GM20431 (cell line): ENCODE results near the gene TRIM54.
"Not testable (repeated sequence)": the region's sequence is repeated elsewhere in the genome, so short reads cannot be mapped to it uniquely, and the experiment has no call there.

Experiments used
- in situ Hi-C: fragments of 300-500 bp; cut with MseI, MboI; formaldehyde crosslinking; loops from one replicate; pipeline ENCODE4 v1.15.0; 2020; ENCODE audit warnings: low sequenced_read_pairs; ENCODE audit not compliant: unreplicated experiment

TRIM54 gene

DNA sequence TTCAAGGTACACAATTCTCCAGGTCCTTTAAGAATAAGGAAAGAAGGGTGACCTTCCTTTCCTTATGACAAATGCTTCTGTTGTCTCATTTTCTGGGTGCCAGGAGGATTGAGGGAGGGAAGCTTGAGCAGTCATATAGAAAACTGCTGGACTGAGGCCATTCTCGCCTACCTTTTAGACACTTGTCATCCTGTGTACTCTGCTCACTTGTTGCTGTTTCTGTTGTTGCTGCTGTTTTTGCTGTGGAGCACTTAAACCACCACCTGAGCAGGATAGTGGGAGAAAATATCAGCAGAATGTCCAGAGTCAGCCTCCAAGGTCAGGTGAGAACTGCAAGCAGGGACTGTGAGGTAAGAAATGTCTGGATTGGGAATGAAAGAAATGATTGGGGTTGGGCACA, 4.2 kb upstream of the TRIM54 start:
- in situ Hi-C loops, result loop anchor here (25.0 kb wide), 2 partner anchors 316 to 441 kb away; partner anchors contain the start of genes DPYSL5 and MAPRE3

DNA sequence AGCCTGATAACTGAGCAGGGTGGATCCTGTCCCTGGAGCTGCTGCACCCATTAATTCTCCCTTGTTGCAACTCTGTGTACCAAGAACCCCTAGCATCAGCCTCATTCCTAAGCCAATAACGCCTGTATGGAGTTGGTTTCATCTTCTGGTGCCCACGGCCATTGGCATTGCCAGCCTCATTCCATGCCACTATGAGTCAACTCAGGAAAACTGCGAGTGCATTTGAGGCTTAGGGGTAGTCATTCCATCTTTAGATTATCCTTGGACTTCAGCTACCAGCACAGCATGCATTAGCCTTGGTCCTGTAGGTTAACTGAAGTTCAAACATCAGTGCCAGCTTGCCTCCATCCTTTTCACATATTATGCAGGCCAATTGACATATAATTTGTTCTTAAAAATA, 1.4 kb upstream of the TRIM54 start:
- in situ Hi-C loops, result loop anchor here (10.0 to 25.0 kb wide), 3 partner anchors 186 to 444 kb away; partner anchors contain the start of genes DPYSL5 and MAPRE3

DNA sequence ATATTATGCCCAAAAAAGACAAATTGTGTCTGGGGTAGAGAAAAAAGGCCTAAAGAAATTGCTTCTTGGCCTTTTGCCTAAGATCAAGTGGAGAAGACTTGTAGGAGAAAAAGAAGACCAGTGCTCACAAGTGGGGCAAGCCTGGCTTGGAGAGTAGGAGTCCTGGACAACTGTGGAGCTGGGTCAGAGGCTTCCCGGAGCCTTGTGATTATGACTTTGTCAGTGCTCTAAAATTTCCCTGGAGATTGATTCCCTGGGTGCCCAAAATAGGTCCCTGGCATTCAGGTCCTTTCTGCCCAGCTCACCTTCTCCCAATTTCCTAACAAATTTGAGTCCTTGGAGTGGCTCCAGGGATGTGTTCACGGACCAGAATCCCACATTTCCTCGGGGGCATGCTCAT, 787 bp upstream of the TRIM54 start:
- in situ Hi-C loops, result loop anchor here (10.0 to 25.0 kb wide), 3 partner anchors 187 to 444 kb away; partner anchors contain the start of genes DPYSL5 and MAPRE3

DNA sequence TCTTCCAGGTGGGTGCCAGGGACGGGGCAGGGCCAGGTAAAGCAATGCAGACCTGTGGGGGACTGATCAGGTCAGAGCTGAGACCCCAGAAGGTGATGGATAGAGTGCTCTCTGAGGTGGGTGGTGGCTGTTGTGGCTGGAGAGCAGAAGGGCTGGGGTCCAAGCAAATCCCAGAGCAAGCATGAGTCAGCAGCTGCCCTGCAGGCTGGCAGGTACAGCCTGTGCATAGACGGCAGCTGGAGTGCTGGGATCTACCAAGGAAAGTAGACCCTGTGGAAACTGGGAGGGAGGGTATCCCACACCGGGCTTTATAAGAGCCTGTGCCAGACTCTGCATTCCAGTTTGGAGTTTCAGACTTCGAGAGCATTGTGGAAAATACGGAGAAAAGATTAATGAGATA, 663 bp downstream of the TRIM54 start:
- in situ Hi-C loops, result loop anchor here (10.0 to 25.0 kb wide), 3 partner anchors 188 to 446 kb away; partner anchors contain the start of genes DPYSL5 and MAPRE3

DNA sequence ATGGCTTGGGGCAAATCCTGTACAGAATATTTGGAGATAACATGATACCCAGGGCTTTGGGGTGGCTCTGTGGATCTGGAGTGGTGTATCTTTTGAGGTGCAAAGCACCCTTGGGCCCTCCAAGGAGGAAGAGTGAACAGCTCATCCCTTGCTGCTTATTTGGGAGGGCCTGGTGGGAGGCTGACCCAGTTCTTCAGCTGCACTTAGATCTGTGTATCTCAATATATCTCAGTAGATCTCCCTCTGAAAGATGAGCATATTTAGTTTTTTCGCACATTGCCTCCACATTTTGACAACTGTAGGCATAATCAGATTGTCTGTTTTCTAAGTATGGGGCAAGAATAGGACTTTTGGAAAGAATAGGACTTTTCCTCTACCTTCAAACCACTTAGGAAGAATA, 2.8 kb downstream of the TRIM54 start:
- in situ Hi-C loops, result loop anchor here (10.0 to 25.0 kb wide), 3 partner anchors 190 to 448 kb away; partner anchors contain the start of genes DPYSL5 and MAPRE3

DNA sequence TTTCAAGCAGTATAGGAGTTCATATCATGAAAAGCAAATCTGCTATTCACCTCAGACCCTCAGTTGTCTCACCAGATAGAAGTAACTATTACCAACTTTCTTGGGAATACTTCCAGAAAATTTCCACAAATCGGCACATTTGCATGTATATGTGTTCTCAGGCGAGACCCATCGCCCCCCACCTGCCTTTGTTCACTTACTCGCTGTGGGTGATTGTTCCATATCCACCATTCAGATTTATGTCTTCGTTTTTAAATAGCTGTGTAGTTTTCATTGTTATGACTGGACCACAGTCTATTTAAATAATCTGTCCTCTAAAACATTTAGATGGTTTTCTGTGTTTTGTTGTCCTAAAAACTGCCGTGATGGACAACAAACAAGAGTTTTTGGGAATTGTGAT, 3.3 kb downstream of the TRIM54 start:
- in situ Hi-C loops, result loop anchor here (10.0 to 25.0 kb wide), 3 partner anchors 191 to 448 kb away; partner anchors contain the start of genes DPYSL5 and MAPRE3

DNA sequence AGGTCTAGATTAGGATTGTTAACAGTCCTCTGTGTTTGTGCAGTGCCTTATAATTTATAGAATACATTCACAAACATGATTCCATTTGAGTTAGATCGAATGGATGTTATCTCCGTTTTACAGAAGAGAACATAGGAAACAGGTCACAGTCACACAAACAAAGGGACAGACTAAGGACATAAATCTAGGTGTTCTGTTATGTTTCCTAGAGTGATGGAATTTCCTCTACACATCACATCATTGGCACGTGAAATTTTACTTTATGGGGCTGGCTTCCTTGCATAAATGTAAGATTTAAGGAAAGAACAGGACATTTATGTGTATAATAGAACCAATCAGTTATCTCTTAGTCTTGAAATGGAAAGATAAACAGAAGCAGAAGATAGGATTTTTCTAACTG, 6.4 kb downstream of the TRIM54 start:
- in situ Hi-C loops, result loop anchor here (10.0 to 25.0 kb wide), 3 partner anchors 194 to 451 kb away; partner anchors contain the start of genes DPYSL5 and MAPRE3

DNA sequence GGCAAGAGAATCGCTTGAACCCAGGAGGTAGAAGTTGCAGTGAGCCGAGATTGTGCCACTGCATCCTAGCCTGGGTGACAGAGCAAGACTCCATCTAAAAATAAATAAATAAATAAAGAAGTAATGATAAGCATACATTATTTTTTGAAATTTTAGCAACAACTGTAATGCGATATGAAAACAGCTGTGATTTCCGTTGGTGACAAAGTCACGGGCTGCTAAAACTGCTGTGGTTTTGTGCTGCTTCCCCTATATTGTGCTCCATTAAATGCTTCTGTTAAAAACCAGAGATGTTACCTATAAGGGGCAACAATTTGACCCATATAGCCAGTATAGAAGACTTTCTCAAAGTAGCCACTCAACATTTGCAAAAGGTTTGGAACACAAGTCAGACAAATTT, 8.3 kb downstream of the TRIM54 start:
- in situ Hi-C loops, result loop anchor here (25.0 kb wide), 2 partner anchors 328 to 453 kb away; partner anchors contain the start of genes DPYSL5 and MAPRE3

DNA sequence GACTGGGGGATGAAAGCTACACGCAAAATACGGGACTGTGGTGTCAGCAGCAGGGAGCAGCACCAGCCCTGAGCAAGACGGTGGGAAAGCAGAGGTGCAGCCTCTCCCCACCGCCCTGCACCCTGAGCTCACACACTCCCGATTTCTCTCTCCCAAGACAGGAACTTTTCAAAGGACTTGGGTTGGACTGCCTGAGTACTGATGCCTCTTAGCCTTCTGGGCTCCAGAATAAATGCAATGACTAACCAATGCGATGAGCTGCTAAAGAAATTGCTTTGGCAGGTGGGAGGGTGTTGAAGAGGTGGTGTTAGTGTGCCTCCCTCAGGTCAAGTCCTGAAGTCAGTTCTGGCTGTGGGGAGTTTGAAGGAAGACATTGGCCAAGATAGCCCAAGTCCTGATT, 9.6 kb downstream of the TRIM54 start:
- in situ Hi-C loops, result loop anchor here (25.0 kb wide), 2 partner anchors 330 to 455 kb away; partner anchors contain the start of genes DPYSL5 and MAPRE3

DNA sequence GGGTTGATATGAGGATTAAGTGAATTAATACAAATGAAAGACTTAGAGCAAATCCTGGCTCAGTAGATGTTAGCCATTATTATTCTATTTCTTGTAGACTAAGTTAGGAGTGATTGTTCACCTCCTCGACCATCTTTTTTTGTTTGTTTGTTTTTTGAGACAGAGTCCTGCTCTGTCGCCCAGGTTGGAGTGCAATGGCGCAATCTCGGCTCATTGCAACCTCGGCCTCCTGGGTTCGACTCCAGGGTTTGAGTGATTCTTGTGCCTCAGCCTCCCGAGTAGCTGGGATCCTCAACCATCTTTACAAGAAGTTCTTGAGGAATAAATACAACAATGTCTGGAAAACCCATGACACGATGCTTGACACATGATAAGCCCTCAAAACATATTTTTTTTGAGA, 12.7 kb downstream of the TRIM54 start:
- in situ Hi-C loops, result loop anchor here (25.0 kb wide), 2 partner anchors 333 to 458 kb away; partner anchors contain the start of genes DPYSL5 and MAPRE3

DNA sequence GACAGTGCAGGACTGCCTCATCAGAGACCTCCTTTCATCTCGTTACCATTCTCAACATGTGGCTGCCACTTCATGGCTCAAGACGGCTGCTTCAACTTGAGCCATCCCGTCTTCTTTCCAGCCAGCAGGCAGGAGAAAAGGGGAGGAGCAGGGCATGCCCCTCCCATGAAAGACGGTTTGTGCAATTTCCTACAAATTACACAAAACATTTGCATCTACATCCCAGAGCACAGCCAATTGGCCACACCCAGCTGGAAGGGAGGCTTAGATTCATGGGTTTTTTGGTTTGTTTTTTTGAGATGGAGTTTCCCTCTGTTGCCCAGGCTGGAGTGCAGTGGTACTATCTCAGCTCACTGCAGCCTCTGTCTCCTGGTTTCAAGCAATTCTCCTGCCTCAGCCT, 14.3 kb downstream of the TRIM54 start:
- in situ Hi-C loops, result loop anchor here (25.0 kb wide), 2 partner anchors 334 to 459 kb away; partner anchors contain the start of genes DPYSL5 and MAPRE3

DNA sequence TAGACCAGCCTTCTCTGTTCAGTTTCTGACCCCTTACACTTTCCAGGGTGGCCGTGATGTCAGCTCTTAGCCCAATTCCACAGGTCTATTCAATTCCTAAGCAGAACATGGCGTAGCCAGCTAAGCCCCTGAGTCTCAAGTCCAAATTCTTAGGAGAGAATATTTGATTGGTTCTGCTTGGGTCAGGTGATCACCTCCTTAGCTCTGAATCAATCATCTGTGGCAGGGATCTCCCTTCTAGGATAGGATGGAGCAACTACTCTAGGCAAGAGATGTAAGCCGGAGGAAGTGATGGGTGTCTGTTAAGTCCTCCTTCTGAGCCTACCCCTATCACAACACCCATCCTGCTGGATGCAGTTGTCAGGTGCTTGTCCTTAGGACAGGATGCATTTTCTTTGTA, 15.0 kb downstream of the TRIM54 start:
- in situ Hi-C loops, result loop anchor here (25.0 kb wide), 2 partner anchors 335 to 460 kb away; partner anchors contain the start of genes DPYSL5 and MAPRE3

DNA sequence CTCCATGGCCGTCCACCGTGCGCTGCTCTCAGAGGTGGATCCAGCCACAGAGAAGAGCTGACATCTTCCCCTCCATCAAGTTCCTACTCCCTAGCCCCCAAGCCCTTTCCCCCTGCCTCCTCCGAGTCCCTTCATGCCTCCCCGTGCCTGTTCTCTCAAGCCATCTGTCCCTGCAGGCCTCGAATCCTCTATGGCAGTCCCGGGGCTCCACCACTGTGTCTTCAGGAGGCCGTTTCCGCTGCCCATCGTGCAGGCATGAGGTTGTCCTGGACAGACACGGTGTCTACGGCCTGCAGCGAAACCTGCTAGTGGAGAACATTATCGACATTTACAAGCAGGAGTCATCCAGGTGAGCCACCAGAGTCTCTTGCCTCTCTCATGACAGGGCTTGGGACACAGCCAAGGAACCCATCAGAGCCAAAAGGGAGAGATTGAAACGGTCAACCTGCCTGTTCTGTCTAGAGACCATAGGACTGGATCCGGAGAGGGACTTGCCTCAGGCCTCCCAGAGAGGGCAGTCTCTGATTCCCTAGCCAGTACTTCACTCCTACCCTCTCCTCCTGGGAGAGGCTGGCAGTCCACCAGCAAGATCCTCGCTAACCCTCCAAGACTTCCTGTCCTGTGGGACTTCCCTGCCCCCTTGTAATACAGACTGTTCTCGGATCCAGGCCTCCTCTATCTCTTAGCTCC, 16.3 kb downstream of the TRIM54 start:
- in situ Hi-C loops, result loop anchor here (25.0 kb wide), 2 partner anchors 336 to 461 kb away; partner anchors contain the start of genes DPYSL5 and MAPRE3

DNA sequence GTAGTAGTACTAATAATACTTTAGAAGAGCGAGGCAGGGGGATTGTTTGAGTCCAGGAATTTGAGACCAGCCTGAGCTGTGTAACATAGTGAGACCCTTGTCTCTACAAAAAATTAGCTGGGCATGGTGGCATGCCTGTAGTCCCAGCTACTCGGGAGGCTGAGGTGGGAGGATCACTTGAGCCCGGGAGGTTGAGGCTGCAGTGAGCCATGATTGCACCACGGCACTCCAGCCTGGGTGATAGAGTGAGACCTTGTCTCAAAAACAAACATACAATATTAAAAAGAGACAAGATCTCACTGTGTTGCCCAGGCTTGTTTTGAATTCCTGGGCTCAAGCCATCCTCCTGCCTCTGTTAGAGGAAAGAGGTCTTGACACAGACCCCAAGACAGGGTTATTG, 18.4 kb downstream of the TRIM54 start:
- in situ Hi-C loops, result not testable (repeated sequence)

DNA sequence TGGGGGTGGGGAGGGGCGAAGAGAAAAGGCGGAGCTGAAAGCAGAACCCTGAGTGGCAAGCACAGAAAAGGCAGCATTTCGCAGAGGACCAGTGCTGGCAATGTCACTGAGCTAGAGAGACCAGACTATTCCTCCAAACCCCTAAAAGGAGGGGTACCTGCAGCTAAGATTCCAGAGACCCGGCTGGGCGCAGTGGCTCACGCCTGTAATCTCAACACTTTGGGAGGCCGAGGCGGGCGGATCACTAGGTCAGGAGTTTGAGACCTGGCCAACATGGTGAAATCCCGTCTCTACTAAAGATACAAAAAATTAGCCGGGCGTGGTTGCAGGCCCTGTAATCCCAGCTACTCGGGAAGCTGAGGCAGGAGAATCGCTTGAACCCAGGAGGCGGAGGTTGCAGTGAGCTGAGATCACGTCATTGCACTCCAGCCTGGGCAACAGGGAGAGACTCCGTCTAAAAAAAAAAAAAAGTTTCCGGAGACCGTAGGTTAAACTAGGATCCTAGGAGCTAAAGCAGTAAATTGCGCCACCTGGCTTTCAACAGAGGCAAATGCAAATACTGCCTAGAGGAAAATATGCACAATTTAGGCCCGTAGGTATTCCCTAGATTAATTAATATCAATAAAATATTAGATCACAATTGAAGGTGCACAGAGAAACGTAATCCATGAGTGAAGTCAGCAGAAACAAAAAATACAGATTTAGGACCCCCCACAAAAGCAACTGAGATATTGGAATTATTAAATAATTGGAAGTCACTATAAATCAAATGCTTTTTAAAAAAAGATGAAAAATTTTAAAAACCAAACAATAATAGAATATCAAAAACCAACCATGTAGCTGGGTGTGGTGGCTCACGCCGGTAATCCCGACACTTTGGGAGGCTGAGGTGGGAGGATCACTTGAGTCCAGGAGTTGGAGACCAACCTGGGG, 21.1 kb downstream of the TRIM54 start:
- in situ Hi-C loops, result no loop called here

DNA sequence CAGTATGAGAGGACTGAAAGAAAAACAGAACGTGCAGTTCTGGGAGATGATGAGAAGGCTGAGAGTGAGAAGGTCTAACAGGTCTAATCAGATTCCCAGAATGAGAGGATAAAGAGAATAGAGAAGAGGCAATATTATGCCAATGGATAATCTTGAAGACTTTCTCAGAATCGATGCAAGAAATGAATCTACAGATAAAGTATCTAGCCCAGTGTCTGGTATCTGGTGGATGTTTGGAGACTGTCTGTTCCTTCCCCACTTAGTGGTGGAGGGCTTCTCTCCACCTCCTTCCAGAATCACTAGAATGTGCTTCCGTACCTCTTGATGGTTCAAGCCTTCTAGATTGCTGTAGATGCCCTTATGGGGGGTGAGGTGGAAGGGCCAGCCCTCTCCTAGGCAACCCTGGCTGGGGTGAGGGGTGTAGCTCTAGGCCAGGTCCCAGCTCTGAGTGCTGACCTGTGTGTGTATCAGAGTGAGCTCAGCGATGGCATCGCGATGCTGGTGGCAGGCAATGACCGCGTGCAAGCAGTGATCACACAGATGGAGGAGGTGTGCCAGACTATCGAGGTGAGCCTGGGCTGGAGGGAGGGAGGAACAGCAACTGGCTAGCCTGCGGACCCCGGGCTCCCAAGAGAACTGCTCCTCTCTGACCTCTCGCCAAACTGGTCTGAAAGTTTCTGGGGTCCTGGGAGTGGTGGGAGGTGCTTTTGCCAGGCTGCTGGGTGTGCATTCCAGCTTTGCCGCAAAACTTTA, 22.4 kb downstream of the TRIM54 start:
- in situ Hi-C loops, result no loop called here

DNA sequence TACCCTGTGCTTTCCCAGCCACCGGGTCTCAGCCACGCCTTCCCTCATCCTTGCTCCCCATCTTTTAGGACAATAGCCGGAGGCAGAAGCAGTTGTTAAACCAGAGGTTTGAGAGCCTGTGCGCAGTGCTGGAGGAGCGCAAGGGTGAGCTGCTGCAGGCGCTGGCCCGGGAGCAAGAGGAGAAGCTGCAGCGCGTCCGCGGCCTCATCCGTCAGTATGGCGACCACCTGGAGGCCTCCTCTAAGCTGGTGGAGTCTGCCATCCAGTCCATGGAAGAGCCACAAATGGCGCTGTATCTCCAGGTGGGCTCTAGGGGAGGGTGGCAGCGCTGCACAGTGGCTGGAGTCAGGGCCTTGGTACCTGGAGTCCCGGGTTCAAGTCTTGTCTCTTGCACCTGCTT, 23.3 kb downstream of the TRIM54 start:
- in situ Hi-C loops, result no loop called here

DNA sequence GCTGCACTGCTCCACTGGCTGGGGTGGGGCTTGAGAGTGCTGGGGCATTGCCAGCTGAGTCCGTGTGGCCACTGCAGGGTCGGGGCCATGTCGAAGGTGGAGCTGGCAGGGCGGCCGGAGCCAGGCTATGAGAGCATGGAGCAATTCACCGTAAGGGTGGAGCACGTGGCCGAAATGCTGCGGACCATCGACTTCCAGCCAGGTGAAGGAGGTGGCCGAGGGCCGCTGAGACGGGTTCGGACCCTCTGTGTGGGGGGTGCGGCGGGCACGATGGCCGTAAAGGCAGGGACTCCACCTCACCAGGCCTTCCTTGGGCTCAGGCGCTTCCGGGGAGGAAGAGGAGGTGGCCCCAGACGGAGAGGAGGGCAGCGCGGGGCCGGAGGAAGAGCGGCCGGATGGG, 23.9 kb downstream of the TRIM54 start:
- in situ Hi-C loops, result no loop called here

DNA sequence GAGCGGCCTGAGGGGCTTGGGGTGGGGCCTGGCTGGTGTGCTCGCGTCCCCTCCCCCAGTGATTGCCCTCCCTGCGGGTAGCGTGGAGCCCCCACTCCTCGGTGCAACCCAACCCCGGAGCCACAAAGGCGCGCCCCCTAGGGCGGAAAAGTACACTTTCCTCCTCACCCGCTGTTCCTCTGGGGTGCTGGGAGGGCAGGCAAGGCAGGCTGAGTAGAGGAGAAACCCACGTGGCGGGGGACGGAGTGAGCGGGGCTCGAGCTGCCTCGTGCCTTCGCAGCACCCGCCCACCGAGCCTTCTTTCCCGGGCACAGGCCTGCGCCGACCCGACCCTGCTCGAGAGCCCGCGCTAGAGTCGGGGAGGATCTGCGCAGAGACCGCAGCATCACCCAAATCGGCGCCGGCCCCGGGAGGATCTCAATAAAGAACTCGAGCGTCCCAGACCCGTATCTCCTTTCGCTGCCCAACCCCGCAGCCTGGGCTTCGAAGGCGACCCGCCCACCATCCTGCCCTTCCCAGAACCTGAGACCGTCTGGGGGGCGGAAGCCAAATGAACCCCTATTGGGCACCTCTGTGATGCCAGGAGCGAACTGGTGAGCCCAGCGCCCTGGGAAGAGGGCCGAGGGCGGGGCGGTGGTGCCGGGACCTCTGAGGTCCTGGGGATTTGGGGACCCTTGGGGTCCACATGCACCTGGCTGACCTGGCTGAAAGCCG, 24.5 kb downstream of the TRIM54 start:
- in situ Hi-C loops, result no loop called here
